HTERT RPE-1 (cell line): ENCODE results near the gene NEK6.
"Not testable (repeated sequence)": the region's sequence is repeated elsewhere in the genome, so short reads cannot be mapped to it uniquely, and the experiment has no call there.

Experiments used
- in situ Hi-C: fragments of 300-500 bp; cut with MboI; formaldehyde crosslinking; loops from 4 replicates; pipeline ENCODE4 v1.14.3; 2020; ENCODE audit warnings: low sequenced_read_pairs

Gene NEK6

DNA sequence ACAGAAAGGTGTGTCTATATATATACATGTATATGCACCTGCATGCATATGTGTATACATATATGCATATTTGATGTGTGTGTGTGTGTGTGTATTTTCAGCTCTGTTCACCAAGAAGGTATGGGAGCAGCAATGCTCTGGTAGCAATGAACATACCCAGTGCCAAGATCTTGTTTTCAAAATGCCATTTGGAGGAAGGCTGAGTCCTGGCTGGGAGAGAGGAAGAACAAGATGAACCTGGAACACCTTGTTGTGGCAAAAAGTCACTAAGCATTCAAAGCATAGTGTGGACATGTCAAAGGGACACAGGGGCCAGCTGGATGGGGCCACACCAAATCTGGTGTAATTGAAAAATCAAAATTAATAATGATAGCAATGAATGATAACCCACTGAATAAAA, 31.8 kb upstream of the NEK6 start:
- in situ Hi-C loops = no loop called here

GRCh38 chr9:124228516-124228915, 29.2 kb upstream of the NEK6 start:
- in situ Hi-C loops = no loop called here

DNA sequence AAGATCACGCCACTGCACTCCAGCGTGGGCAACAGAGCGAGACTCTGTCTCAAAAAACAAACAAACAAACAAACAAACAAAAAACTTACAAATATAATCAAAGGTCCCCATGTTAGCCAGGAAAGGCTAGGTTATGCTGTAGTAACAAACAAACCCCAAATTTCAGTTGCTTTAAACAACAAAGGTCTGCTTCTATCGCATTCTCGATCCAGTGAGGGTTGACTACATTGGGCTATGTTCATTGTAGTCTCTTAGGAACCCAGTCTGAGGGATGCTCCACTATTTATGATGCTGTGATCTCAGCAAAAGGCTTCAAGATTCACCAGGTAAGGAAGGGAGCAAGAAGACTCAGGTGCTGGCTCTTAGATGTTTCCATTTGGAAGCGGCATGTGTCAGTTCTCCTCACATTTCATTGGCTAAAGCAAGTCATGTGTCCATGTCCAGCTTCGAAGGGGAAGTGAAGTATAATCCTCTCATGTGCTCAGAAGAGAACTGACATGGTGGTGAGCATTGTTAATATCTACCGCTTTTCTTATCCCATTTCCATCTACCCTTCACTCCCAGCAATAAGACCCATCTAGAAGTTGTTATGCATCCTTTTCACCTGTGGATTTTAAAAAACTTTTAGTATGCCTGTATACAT, 26.5 kb upstream of the NEK6 start:
- in situ Hi-C loops = no loop called here

GRCh38 chr9:124238546-124239140, 19.1 kb upstream of the NEK6 start:
- in situ Hi-C loops = no loop called here

- in situ Hi-C loops = no loop called here
These were observed 18.3 kb upstream of the NEK6 start for GRCh38 chr9:124239249-124240073.

DNA sequence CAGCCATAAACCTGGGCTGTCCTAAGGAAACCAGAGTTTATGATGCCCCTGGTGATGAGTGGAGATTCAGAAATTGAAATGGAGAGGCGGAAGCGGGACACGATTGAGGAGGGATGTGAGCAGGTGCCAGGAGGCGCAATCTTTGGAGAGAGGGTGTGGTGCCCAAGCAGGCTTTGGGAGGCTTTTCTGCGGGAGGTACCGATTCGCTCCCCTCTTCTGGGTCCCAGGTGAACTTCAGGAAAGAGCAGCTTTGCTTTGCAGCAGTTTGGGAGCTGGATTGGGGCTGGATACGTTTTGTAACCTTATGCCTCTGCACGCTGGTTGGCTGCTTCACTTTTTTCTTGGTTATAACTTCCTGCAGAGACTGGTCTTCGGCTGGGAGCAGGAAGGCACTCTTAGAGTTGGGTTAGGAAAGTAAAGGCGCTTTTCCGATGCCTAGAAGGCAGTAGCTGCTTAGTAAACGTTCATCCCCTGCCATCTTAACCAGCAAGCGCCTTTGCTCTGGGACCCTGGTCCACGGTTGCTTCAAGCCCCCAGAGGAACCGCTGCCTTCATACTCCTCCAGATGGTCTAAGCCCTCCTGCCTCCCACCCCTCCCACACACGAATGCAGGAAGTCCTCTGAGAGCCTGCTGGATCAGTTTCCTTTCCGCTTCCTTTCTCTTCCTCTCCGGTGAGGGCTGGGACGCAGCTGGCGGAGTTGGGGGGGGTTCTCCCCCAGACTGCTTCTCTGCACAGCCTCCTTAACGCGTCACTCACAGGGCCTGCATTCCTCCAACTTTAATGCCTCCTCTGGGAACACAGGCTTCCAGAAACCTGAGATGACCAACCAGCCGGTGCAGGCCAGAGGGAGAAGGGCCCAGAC, 15.2 kb upstream of the NEK6 start:
- in situ Hi-C loops = no loop called here

DNA sequence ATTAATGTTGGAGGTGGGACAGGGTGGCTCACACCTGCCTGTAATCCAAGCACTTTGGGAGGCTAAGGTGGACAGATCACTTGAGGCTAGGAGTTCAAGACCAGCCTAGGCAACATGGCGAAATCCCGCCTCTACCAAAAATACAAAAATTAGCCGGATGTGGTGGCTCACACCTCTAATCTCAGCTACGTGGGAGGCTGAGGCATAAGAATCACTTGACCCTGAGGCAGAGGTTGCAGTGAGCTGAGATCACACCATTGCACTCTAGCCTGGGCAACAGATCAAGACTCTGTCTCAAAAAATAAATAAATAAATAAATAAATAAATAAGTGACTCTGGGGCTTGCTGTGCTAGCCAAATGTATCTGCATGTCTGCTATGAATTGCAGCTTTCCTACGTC, 10.4 kb upstream of the NEK6 start:
- in situ Hi-C loops = not testable (repeated sequence)

- in situ Hi-C loops = no loop called here
These were observed 9.7 kb upstream of the NEK6 start for GRCh38 chr9:124248066-124248465.

GRCh38 chr9:124248960-124249359, 8.8 kb upstream of the NEK6 start:
- in situ Hi-C loops = no loop called here

- in situ Hi-C loops = no loop called here
These were observed 6.5 kb upstream of the NEK6 start for GRCh38 chr9:124251204-124251603.

- in situ Hi-C loops = no loop called here
These were observed 6.0 kb upstream of the NEK6 start for GRCh38 chr9:124251605-124252378.

DNA sequence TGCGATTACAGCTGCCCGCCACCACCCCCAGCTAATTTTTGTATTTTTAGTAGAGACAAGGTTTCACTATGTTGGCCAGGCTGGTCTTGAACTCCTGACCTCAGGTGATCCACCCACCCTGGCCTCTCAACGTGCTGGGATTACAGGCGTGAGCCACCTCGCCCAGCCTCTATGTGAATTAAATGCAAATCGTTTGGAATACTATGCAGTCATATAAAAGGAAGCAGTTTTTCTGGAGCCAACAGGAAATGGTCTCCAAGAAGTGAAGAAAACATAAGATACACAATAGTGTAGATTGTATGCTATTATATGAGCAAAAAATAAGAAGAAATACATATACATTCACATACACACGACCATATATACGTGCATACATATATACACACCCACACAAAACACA, 4.9 kb upstream of the NEK6 start:
- in situ Hi-C loops = not testable (repeated sequence)

DNA sequence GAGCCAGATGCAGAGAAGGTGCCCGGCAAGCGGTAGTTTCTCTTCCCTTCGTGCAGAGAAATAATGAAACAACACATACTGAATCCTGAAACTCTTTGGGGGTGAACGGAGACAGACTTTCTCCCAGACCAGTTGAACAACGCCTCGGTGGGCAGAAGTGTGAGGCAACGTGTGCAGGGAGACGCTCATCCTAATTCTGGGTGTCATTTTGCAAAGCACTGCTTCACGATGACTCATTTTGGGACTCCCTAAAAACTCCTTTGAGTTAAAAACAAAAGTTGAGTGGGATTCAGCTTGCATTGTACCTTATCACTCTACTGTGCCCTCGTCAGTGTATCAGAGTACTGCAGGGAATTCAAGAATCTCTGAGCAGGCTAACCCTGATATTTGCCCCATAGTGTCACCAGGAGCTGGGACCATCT, 3.5 kb upstream of the NEK6 start:
- in situ Hi-C loops = no loop called here

DNA sequence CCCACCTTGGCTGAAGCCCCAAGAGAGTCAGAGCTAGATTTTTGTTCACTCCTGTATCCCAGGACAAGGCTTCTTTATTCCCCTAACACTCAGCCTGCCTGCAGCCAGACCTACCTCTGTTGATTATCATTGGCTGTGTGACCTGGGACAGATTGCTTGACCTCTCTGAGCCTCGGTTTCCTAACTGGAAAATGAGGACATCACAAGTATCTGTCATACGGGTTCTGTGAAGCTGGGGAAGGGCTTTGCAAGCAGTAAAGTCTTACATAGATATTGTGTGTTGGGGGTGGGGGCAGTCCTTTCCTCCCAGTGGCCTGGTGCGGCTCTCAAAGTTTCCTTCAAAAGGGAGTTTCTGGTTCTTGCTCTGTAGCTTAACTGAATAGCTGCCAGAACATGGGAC, 2.5 kb upstream of the NEK6 start:
- in situ Hi-C loops = no loop called here

- in situ Hi-C loops = no loop called here
These were observed 1.2 kb upstream of the NEK6 start for GRCh38 chr9:124256517-124257069.

DNA sequence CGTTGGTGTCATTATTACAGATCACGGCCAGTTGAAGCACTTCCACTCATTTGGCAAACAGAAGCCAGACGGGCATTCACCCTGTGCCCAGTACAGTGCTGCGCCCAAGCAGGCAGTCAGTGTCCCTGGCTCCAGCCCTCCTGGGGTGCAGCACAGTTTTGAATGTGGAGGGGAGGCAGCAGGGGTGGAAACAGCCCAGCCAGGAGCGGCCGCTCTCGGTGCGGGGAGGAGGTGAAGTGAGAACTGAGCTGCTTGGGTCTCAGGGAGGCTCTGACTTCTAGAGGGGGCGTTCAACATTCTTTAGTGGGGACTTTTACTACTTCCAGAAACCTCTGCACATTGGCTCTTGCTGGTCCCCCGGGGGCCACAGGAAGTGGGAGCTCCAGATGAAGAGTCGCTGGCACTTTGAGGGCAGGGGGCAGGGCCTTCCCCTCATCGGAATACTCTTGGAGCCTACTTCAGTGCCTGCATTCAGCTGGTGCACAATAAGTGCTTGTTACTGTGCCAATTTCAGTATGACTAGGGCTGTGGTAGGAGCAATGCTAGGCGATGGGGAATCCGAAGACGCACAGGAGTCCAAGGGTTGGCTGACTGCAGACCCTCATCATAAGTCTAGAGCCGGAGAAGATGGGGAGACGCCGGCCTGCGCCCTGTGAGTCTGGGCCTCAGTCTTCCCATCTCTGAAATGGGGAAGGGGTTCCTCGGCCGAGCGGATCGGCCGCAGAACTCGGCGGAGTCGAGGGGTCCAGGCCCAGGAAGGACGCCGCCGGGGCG, 492 bp upstream of the NEK6 start:
- in situ Hi-C loops = no loop called here

GRCh38 chr9:124258607-124259157, 933 bp downstream of the NEK6 start:
- in situ Hi-C loops = no loop called here

DNA sequence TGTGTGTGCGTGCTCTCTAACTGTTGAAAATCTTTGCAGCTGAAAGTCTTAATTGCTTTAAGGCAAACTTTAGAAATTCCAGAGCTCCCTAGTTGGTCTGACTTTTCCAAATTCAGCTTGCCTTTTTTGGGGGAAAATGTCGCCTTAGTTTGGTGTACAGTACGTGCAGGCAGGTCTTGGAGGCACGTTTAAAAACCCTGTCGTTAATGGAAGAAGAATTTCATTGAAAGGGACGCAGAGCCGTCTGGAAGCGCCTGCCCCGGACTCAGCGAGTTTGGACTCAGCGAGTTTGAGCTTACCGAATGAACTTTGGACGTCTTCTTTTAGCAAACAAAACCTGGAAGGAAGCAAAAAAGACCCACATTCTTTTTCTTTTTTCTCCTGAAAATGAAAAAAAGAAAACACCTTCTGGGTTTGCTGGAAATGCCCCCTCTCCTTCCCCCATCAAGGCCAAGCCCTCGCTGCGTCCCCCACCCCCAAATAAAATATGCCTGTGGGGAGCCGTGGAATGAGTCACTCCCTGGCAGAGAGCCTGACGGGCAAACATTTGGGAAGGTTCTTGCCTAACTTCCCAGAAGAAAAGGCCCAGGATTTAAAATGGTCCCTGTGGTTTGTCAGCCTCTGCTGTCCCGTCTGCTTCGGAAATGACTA, 1.5 kb downstream of the NEK6 start:
- in situ Hi-C loops = no loop called here
